ENCODE data around the gene ELOVL6.

ELOVL6 gene

DNA sequence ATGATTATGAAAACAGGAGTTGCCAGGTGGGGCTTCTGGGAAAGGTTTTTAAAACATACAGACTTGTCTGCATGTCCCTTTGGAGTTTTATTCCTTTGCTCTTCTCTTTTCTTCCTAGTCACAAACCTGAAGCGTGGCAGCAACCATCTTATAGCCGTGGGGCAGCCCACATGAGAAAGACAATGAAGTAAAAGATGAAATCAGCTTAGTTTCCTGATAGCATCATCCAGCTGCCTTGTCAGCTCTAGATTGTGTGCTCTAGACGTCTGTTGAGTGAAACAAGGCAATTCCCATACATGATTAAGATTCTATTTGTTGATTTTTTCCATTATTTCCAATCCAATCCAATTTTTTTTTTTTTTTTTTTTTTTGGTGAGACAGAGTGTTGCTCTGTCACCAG is 68.9 kb downstream of the ELOVL6 start:
- H2AFZ ChIP-seq (ENCODE audit: low read depth, low read length) = no peak overlapping the region
- no peak overlapping the region for H3K9ac ChIP-seq (ENCODE audit: low read length)
- H3K79me2 ChIP-seq (ENCODE audit: low read length) = no peaks in the 10 kb centered on the region
- H4K20me1 ChIP-seq (ENCODE audit: insufficient read depth, low read length) = no peaks in the 10 kb centered on the region
- H3K27ac ChIP-seq (ENCODE audit: low read length) = no peak overlapping the region
- no peak overlapping the region for H3K4me3 ChIP-seq (ENCODE audit: low read length)
- H3K36me3 ChIP-seq (replicated peaks; ENCODE audit: low read depth, low read length) = no peaks in the 10 kb centered on the region
- peaks cover 7% of the 10 kb centered on the region for H3K4me1 ChIP-seq (ENCODE audit: low read length)
- H3K4me2 ChIP-seq (ENCODE audit: low read length) = no peak overlapping the region
- TF ChIP-seq, protein P1, sequence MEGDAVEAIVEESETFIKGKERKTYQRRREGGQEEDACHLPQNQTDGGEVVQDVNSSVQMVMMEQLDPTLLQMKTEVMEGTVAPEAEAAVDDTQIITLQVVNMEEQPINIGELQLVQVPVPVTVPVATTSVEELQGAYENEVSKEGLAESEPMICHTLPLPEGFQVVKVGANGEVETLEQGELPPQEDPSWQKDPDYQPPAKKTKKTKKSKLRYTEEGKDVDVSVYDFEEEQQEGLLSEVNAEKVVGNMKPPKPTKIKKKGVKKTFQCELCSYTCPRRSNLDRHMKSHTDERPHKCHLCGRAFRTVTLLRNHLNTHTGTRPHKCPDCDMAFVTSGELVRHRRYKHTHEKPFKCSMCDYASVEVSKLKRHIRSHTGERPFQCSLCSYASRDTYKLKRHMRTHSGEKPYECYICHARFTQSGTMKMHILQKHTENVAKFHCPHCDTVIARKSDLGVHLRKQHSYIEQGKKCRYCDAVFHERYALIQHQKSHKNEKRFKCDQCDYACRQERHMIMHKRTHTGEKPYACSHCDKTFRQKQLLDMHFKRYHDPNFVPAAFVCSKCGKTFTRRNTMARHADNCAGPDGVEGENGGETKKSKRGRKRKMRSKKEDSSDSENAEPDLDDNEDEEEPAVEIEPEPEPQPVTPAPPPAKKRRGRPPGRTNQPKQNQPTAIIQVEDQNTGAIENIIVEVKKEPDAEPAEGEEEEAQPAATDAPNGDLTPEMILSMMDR (IDR thresholded peaks at IDR 0.05; ENCODE audit: low read depth, low read length) = no peak
- no peak for TF ChIP-seq EZH2phosphoT487 (IDR thresholded peaks at IDR 0.05; ENCODE audit: low read depth)
- no peaks in the 10 kb centered on the region for H3K9me3 ChIP-seq (ENCODE audit: insufficient read depth, low read length)
- no peaks in the 10 kb centered on the region for H3K27me3 ChIP-seq (ENCODE audit: low read depth, low read length)

DNA sequence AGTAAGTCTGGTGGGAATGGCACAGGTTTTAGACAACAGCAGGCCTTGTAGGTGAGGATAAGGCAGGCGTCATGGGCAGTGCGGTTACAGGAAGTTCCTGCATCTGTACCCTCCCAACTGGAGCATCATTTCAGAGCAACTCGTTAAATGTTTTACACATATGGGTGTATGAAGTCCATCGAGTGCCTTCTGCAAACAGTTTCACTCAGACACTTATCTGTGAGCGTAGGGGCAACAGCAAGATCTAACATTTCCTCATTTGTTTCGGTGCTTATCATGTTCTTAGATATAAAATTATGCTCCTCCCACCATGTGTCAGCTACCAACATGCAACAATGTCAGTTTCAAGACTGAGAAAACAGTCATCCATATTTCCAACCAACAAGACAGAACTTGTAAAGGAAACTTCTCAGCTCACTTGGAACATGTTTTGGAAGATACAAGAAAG is 69.9 kb downstream of the ELOVL6 start:
- Histone ChIP-seq H3K4me3 (ENCODE audit: low read length) (no peak overlapping the region), H3K4me2 (ENCODE audit: low read length) (no peak overlapping the region)

GRCh38 chr4:110128029-110128428 is 70.4 kb downstream of the ELOVL6 start:
- Histone ChIP-seq H2AFZ (ENCODE audit: low read depth, low read length) (no peak overlapping the region), H3K9me3 (ENCODE audit: insufficient read depth, low read length) (no peaks in the 10 kb centered on the region), H3K27me3 (ENCODE audit: low read depth, low read length) (no peaks in the 10 kb centered on the region), H3K4me2 (ENCODE audit: low read length) (no peak overlapping the region), H3K9ac (ENCODE audit: low read length) (no peak overlapping the region), H4K20me1 (ENCODE audit: insufficient read depth, low read length) (no peaks in the 10 kb centered on the region), H3K36me3 (replicated peaks; ENCODE audit: low read depth, low read length) (no peaks in the 10 kb centered on the region), H3K4me1 (ENCODE audit: low read length) (peaks cover 15% of the 10 kb centered on the region), H3K27ac (ENCODE audit: low read length) (no peak overlapping the region), H3K4me3 (ENCODE audit: low read length) (no peak overlapping the region), H3K79me2 (ENCODE audit: low read length) (no peaks in the 10 kb centered on the region)
- TF ChIP-seq EZH2phosphoT487 (IDR thresholded peaks at IDR 0.05; ENCODE audit: low read depth) = no peak
- TF ChIP-seq, protein P1 (IDR thresholded peaks at IDR 0.05; ENCODE audit: low read depth, low read length) = no peak

More for the DNA sequence above, 69.9 kb downstream of the ELOVL6 start:
- H2AFZ ChIP-seq (ENCODE audit: low read depth, low read length) = no peak overlapping the region
- H3K36me3 ChIP-seq (replicated peaks; ENCODE audit: low read depth, low read length) = no peaks in the 10 kb centered on the region
- H3K79me2 ChIP-seq (ENCODE audit: low read length) = no peaks in the 10 kb centered on the region
- no peaks in the 10 kb centered on the region for H3K27me3 ChIP-seq (ENCODE audit: low read depth, low read length)
- peaks cover 15% of the 10 kb centered on the region for H3K4me1 ChIP-seq (ENCODE audit: low read length)
- H4K20me1 ChIP-seq (ENCODE audit: insufficient read depth, low read length) = no peaks in the 10 kb centered on the region
- H3K9ac ChIP-seq (ENCODE audit: low read length) = no peak overlapping the region
- TF ChIP-seq, protein P1 (IDR thresholded peaks at IDR 0.05; ENCODE audit: low read depth, low read length) = no peak
- H3K27ac ChIP-seq (ENCODE audit: low read length) = no peak overlapping the region
- no peaks in the 10 kb centered on the region for H3K9me3 ChIP-seq (ENCODE audit: insufficient read depth, low read length)

- Histone ChIP-seq H3K36me3 (replicated peaks; ENCODE audit: low read depth, low read length) (no peaks in the 10 kb centered on the region), H3K4me3 (ENCODE audit: low read length) (peak overlapping the region; percentile 8; the same call in 1 of the 2 replicates), H3K79me2 (ENCODE audit: low read length) (no peaks in the 10 kb centered on the region), H3K27ac (ENCODE audit: low read length) (peak overlapping the region; percentile 63), H3K9me3 (ENCODE audit: insufficient read depth, low read length) (no peaks in the 10 kb centered on the region), H3K27me3 (ENCODE audit: low read depth, low read length) (no peaks in the 10 kb centered on the region), H3K9ac (ENCODE audit: low read length) (no peak overlapping the region), H3K4me1 (ENCODE audit: low read length) (peaks cover 17% of the 10 kb centered on the region), H3K4me2 (ENCODE audit: low read length) (peak overlapping the region; percentile 59), H2AFZ (ENCODE audit: low read depth, low read length) (no peak overlapping the region), H4K20me1 (ENCODE audit: insufficient read depth, low read length) (no peaks in the 10 kb centered on the region)
- TF ChIP-seq EZH2phosphoT487 (IDR thresholded peaks at IDR 0.05; ENCODE audit: low read depth) = no peak
Measured at GRCh38 chr4:110124711-110125110, 73.7 kb downstream of the ELOVL6 start.

DNA sequence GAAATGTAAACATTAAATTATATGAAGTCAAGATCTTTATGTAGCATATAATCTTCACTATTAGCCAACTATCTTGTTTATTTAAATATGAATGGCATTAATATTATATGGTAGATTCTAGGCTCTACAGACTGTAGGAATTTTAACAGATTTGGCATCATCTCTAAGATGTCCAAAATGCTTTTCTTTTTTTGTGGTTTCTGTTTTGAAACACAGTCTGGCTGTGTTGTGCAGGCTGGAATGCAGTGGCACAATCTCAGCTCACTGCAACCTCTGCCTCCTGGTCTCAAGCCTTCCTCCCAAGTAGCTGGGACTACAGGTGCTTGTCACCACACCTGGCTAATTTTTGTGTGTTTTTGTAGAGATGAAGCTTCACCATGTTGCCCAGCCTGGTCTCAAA is 76.2 kb downstream of the ELOVL6 start:
- no peak overlapping the region for H3K27ac ChIP-seq (ENCODE audit: low read length)
- H3K9me3 ChIP-seq (ENCODE audit: insufficient read depth, low read length) = no peaks in the 10 kb centered on the region
- no peaks in the 10 kb centered on the region for H3K27me3 ChIP-seq (ENCODE audit: low read depth, low read length)
- peaks cover 22% of the 10 kb centered on the region for H3K4me1 ChIP-seq (ENCODE audit: low read length)
- H2AFZ ChIP-seq (ENCODE audit: low read depth, low read length) = no peak overlapping the region
- no peaks in the 10 kb centered on the region for H3K36me3 ChIP-seq (replicated peaks; ENCODE audit: low read depth, low read length)
- no peaks in the 10 kb centered on the region for H3K79me2 ChIP-seq (ENCODE audit: low read length)
- H3K4me2 ChIP-seq (ENCODE audit: low read length) = no peak overlapping the region
- TF ChIP-seq, protein P1 (IDR thresholded peaks at IDR 0.05; ENCODE audit: low read depth, low read length) = no peak
- no peak for TF ChIP-seq EZH2phosphoT487 (IDR thresholded peaks at IDR 0.05; ENCODE audit: low read depth)
- no peaks in the 10 kb centered on the region for H4K20me1 ChIP-seq (ENCODE audit: insufficient read depth, low read length)
- no peak overlapping the region for H3K9ac ChIP-seq (ENCODE audit: low read length)
- no peak overlapping the region for H3K4me3 ChIP-seq (ENCODE audit: low read length)

Measured in OCI-LY3 (cell line).